A204.1 (cell line): ENCODE results near the gene NLRP4.
"Not testable (repeated sequence)": the region's sequence is repeated elsewhere in the genome, so short reads cannot be mapped to it uniquely, and the experiment has no call there.

ENCODE experiments used
- FAIRE-seq: peaks from 2 replicates; lab custom pipeline; 2012; peaks lifted over from hg19 to GRCh38; lab: Jason Lieb, UNC

The NLRP4 gene

GRCh38 chr19:55882626-55883025 is 46.3 kb downstream of the NLRP4 start:
- FAIRE-seq, result no peak

- FAIRE-seq, result no peak
These were observed 62.6 kb downstream of the NLRP4 start for GRCh38 chr19:55898911-55899310.

- FAIRE-seq, result no peak
These were observed 65.2 kb downstream of the NLRP4 start for GRCh38 chr19:55901369-55902079.

- no peak for FAIRE-seq
These were observed 65.9 kb downstream of the NLRP4 start for GRCh38 chr19:55902080-55902751.

GRCh38 chr19:55907286-55907685 is 70.9 kb downstream of the NLRP4 start:
- no peak for FAIRE-seq

GRCh38 chr19:55907746-55908145 is 71.4 kb downstream of the NLRP4 start:
- no peak for FAIRE-seq

GRCh38 chr19:55909801-55910200 is 73.5 kb downstream of the NLRP4 start:
- FAIRE-seq, result no peak

- no peak for FAIRE-seq
These were observed 76.6 kb downstream of the NLRP4 start for GRCh38 chr19:55912916-55913315.

- no peak for FAIRE-seq
These were observed 77.4 kb downstream of the NLRP4 start for GRCh38 chr19:55913643-55914268.

- FAIRE-seq, result no peak
These were observed 87.2 kb downstream of the NLRP4 start for GRCh38 chr19:55923556-55923955.

GRCh38 chr19:55927991-55928390 is 91.7 kb downstream of the NLRP4 start:
- no peak for FAIRE-seq

GRCh38 chr19:55929258-55929657 is 92.9 kb downstream of the NLRP4 start:
- not testable (repeated sequence) for FAIRE-seq

GRCh38 chr19:55930996-55931515 is 94.7 kb downstream of the NLRP4 start:
- no peak for FAIRE-seq
